HG03175 (cell line): ENCODE results near the gene AGXT.

Experiments
- ATAC-seq: cut with Tn5 transposase; IDR thresholded peaks from one replicate; pipeline ENCODE4 v1.9.1; 2021; ENCODE audit warnings: mild to moderate bottlenecking, moderate library complexity; ENCODE audit not compliant: unreplicated experiment

AGXT gene

GRCh38 chr2:240896394-240896793 is 27.8 kb downstream of the AGXT start:
- no peak for ATAC-seq

- no peak for ATAC-seq
Observed at GRCh38 chr2:240896871-240897692, 28.5 kb downstream of the AGXT start.

GRCh38 chr2:240898108-240898730 is 29.6 kb downstream of the AGXT start:
- ATAC-seq, result no peak

DNA sequence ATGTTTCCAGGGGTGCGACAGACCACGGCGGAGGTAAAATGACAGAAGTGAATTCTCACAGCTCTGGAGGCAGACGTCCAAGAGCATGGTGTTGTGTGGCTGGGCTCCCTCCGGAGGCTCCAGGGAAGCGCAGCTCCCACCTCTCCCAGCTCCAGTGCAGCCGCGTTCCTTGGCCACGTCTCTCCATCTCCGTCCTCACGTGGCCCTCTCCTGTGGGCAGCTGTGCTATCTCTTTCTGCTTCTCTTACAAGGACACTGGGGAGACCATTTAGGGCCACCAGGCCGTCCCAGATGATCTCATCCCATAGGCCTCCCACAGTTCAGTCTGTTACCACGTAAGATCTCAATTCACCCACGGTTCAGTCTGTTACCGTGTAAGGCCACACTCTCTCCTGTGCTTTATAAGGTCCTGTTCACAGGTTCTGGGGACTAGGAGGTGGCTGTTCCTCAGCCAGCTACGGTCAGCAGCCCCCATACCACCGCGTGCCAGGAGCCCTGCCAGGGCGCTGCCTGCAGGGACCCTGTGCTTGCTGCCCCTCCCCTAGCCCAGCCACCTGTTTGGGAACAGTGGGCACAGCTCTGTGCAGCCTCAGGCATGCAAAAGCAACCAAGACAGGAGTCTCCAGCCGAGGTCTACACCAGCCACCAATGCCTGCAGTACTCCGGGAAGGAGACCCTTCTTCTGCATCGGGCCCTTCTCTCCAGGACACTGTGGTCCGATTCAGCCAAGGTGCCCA is 30.3 kb downstream of the AGXT start:
- ATAC-seq, result no peak

DNA sequence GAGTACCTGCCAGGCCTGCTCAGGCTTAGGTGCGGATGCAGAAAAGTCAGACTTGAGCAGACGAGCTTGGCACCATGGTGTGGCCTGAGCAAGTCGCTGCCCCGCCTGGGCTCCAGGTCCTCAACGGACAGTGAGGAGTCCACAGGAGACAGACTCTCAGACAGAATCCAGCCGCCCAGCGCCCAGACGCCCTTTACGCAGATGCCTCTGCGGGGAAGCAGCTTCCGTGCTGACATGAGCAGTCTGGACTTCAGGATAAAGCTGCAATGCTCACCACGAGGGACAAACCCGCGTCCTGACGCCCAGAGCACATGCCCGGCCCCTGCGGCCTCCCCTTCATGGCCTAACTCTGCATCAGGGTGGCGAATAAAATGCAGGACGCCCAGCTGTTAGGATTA is 30.8 kb downstream of the AGXT start:
- no peak for ATAC-seq

GRCh38 chr2:240900141-240900860 is 31.7 kb downstream of the AGXT start:
- no peak for ATAC-seq

DNA sequence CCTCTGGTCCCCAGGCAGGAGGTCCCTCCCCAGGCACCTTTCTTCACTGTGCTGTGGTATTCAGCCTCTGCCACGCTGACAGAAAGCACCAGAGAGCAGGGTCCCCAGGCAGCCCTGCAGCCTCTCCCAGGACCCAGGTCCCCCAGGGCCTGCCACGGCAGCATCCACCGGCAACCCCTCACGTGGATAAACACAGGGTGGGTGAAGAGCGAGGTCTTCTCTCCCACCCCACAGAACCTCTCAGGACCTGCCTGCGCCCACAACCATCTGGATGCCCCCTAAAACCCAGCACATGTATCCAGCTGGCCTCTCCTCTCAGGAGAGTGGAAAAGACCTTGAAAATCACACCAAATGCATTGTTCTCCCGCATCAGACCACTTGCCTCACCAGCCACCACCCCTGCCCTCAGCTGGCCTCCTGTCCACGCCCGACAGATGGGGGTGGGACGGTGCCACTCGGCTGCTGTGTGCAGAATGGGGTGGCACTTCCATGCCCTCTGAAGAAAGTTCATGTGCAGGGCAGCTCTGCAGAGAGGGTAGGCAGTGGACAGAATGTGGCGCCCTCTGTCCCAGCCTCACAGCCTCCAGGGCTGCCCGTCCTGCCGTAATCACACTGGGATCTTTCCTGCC is 33.5 kb downstream of the AGXT start:
- no peak for ATAC-seq

GRCh38 chr2:240902615-240903041 is 34.0 kb downstream of the AGXT start:
- no peak for ATAC-seq

GRCh38 chr2:240903191-240904060 is 34.8 kb downstream of the AGXT start:
- ATAC-seq, result no peak

GRCh38 chr2:240904216-240905175 is 35.9 kb downstream of the AGXT start:
- no peak for ATAC-seq

DNA sequence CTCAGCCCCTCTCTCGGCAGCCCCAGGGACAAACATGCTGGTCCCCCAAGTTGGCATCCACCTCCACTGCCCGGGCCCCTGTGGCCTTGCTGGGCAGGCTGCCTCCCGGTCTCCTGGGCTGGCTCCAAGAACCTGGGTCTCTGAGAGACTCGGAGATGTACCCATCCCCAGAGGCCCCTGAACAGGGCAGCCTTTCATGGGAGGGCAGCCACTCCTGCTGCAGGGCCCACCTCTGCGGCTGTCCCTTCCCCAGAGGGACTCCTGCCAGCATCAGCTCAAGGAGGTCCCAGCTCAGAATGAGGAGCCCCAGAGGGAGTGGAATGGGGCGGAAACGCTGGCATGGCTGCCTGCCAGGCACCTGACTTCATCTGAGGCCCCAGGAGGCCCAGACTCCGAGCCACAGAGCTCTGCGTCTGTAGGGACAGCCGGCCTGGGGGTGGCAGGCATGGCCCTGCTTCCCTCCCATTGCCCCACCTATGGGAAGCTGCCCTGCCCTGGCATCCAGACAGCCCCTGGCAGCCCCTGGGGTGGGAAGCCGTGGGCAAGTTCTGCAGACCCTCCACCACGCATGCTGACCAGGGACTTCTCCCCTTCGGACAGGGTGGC is 36.7 kb downstream of the AGXT start:
- no peak for ATAC-seq

DNA sequence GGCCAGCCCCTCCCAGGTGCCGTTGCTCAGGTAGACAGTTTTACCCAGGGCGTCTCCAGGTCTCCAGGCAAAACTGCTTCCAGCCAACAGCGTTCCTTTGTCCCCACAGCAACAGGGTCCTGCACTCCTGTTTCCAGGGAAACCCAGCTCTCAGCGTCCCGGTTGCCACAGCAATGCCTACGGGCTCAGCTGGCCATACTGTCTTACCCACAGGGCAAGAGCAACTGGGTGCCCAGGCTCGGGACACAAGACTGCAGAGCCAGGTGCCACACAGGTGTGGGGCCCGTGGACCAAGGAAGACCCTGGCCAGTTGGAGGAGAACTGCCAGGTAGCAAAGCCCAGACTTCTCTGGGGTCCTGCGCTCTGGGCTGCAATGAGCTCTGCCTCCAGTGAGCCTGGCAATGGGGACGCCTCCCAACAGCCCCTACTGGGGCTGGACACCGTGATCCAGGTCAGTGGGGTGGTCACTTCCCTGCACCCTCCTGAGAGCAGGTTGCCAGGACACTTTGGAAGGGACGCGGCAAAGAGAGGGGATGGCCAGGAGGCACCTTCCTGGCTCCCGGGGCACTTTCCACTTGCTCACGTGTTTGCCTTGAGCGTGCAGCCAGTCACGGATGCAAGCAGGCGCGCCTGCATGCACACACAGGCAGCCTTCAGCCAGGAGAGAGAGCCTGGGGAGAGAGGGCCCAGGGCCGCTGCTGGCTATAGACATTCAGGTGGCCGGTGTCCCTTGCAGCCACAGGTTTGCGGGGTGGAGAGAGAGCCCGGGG is 37.7 kb downstream of the AGXT start, which contains the start of gene CROCC2:
CROCC2 (plus strand) TSS at position 196 of the 770 bp plus-strand sequence; CDS start at position 374, 178 bp downstream.
- ATAC-seq, result no peak

DNA sequence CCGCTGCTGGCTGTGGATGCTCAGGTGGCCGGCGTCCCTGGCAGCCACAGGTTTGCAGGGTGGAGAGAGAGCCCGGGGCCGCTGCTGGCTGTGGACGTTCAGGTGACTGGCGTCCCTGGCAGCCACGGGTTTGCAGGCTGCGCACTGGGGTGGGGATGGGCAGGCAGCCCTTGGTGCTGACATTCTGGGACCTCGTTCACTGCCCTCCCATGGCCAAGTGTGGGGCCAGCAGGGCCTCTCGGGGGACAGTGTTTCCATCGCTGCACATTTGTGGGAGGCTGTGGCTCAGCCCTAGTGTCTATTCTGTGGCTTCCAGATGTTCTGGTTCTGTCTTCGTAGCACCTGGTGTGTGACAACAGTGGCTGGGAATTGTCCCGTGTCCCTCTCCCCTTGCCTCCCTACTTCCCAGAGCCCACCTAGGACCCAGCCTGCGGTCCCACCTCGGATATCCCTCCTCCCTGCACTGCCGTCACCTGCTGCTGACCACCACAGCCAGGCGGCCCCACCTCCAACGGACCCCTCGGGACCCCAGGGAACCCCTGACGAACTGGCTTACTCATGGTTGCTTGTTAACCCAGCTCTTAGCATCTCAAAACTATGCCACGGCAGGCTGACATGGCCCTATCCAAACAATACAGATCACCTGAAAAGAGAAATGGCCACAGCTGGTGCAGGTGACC is 38.4 kb downstream of the AGXT start:
- ATAC-seq, result no peak

GRCh38 chr2:240909216-240909974 is 40.8 kb downstream of the AGXT start:
- no peak for ATAC-seq

- no peak for ATAC-seq
Observed at GRCh38 chr2:240911641-240912265, 43.1 kb downstream of the AGXT start.
